Activated CD8-positive, alpha-beta memory T cell treated with anti-CD3 and anti-CD28 coated beads, Interleukin-2, amount 50 U/mL, for 1 hour (primary cell): ENCODE data around the gene GRN.
"Not testable (repeated sequence)": the region's sequence is repeated elsewhere in the genome, so short reads cannot be mapped to it uniquely, and the experiment has no call there.

Experiments
- DNase-seq: peaks from one replicate; pipeline ENCODE4 v3.0.0-alpha.2; 2020; ENCODE audit errors: extremely low read depth

The GRN gene

DNA sequence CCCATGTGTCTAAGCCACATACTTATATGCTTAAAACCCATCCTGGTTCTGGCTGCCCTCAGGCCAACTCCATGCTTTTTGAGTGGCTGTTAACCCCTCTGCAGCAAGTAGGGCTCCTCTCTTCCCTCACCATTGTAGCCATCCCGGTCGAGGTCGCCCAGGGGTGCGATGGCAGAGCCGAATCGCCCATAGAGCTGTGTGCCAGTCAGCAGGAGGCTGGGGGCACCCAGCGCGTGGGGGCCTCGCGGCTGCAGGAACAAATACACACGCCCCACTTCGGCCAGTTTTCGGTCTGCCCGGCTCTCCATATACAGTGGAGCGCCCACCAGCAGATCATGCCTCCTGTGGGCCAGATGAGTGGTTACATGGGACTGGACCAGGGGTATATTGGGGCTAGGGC, 38.3 kb downstream of the GRN start:
- no peak for DNase-seq

GRCh38 chr17:44383861-44384260, 38.8 kb downstream of the GRN start:
- no peak for DNase-seq

- no peak for DNase-seq
These were observed 39.2 kb downstream of the GRN start for GRCh38 chr17:44384281-44384822.

DNA sequence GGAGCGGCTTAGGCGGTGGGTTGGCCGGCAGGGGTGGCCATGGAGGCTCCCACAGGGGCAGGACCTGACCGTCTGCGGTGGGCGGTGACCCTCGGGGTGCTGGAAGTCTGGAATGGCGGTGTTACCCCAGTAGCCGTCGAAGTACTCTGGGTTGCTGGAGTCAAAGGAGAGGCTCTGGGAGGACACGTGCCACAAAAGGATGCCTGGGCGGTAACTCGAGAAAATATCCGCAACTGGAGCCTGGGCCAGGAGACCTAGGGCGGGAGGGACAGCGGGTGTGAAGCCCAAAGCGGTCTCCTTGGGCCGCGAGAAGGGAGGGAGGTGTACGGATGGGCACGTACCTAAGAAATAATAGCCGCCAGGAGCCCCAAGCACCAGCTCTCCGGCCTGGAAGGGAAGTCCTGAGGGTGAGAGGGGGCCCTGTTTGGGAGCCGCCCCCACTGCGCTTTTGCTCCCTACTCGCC, 39.8 kb downstream of the GRN start:
- no peak for DNase-seq

DNA sequence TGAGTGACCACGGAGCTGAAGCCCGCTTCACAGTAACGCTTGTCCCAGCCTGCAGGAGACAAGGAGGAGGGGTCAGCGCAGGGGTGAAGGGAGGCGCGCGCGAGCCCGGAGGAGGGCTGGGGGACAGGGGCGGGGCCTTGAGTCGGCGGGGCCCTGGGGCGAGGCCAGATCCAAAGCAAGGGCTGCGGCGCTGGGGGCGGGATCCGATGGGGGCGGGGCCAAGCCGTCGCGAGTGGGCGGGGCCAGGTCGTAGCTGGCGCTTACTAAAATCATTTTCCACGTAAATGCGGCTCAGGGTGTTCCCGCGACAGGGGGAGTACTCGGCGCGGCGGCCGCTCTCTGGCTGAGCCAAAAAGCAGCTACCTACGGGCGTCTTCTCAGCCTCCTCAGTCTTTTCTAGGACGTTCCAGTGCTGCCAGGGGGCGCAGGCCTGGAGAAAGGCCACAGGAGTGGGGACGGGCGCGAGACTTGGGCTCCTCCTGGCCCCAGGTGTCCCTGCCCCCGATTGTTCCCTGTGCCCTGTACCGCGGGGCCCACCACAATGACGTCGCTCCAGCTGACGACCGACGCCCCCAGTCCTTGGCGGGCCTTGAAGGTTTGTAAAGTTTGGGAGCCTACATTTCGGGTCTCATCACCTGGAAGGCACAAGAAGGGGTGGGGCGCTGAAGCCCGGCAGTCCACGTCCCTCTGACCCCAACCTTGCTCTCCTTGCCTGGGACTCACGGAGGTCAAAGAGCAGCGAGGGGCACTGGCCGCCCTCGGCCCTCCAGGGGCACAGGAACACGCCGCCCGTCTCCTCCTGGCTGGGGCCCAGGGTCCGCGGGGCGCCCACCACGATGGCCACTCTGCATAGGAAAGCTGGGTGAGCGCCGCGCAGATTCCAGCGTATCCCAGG, 40.4 kb downstream of the GRN start:
- peak; percentile 50 for DNase-seq

DNA sequence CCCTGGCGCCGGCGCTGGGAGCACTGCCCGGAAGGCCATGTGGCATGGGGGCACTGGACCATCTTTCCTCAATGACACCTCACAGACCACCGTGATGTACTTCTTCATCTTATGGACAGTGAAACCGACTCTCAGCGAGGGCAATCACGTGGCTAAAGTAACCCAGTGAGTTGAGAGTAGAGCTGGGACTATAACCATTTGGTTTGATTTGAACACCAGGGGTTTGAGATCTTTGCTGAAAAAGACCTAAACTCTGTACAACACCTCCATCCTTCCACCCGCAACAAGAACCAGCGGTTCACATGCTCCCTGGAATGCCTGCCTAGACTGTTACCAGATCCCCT, 41.1 kb downstream of the GRN start:
- DNase-seq = no peak

DNA sequence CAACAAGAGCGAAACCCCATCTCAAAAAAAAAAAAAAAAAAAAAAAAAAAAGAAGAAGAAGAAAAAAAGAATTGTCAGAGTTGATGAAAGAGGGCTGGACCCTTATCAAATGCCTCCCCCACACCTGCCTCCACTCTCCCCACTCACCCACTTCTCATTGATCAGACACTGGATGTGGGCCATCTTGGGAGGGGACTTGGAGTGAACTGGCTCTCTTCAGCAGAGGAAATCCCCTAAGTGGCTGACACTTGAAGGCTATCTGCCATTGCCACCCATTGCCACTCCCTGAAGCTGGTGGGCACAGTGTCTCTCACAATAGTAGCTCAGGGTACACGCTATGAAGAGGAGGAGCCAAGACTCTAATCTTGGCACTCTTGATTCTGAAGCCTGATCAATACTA, 42.7 kb downstream of the GRN start:
- no peak for DNase-seq

DNA sequence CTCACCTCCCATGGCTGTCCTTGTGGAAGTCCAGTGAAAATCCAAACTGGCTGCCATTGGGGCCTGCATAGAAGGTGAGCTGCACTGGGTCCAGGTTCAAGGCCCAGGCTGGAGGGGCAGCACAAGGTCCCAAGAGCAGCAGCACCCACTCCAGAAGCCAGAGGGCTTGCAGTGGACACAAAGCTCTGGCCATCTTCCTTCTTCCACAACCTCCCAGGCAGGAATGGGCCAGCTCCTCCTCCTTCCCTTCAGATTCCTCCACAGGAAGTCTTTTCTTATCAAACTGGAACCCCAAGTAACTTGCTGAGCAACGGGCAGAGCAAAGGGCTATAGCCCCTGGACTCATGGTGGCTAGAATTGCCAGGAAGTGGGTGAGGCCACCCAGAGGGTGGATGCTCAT, 44.2 kb downstream of the GRN start, which contains the start of gene ITGA2B:
ITGA2B (minus strand) TSS at position 369 of the 400 bp plus-strand sequence; CDS start at position 193, 176 bp downstream.
- no peak for DNase-seq

- DNase-seq = no peak
These were observed 44.7 kb downstream of the GRN start for GRCh38 chr17:44389723-44390202.

- DNase-seq = no peak
These were observed 45.3 kb downstream of the GRN start for GRCh38 chr17:44390250-44390870.

DNA sequence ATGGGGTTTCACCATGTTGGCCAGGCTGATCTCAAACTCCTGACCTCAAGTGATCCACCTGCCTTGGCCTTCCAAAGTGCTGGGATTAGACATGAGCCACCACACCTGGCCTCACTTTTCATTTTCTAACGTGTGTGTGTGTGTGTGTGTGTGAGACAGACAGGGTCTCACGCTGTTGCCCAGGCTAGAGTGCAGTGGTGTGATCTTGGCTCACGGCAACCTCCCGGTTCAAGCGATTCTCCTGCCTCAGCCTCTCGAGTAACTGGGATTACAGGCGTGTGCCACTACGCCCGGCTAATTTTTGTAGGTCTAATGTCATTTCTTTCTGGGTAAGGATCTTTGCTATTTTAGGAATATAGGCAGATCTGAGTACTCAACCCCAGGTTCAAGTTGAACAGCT, 49.0 kb downstream of the GRN start:
- DNase-seq = not testable (repeated sequence)

DNA sequence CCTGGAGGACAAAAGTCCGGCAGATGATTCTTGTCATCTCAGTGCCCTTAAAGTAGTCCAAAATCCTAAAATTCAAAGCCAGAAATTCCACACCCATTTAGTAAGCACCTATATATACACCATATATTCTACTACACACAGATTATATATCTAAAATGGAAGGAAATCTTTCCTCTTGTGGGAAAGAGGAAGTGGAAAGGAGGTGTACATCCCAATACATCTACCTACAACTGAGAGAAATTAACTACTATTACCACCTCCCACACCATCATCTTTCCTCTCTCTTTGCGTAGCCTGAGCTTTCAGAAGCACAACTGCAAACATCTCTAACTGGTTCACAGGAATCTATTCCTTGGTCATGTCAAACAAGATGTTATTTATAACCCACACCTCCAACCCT, 49.7 kb downstream of the GRN start:
- DNase-seq = no peak

DNA sequence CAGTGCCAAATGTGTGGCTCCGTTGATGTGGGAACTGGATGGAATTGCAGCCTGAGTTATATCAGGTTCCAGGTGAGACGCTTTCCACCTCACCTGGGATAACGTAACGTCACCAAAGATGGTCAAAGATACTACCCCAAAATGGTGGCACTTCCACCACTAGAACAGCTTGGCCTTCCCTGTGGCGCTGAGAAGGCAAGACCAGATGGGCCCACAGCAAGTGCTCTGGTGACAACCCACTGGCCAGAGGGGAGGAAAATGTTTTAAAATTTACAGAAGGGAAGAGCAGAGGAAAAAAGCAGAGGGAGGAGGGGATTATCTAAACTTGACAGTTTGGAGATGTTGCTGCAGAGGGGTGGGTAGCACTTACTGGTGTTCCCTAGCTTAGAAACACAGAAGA, 51.8 kb downstream of the GRN start:
- no peak for DNase-seq

DNA sequence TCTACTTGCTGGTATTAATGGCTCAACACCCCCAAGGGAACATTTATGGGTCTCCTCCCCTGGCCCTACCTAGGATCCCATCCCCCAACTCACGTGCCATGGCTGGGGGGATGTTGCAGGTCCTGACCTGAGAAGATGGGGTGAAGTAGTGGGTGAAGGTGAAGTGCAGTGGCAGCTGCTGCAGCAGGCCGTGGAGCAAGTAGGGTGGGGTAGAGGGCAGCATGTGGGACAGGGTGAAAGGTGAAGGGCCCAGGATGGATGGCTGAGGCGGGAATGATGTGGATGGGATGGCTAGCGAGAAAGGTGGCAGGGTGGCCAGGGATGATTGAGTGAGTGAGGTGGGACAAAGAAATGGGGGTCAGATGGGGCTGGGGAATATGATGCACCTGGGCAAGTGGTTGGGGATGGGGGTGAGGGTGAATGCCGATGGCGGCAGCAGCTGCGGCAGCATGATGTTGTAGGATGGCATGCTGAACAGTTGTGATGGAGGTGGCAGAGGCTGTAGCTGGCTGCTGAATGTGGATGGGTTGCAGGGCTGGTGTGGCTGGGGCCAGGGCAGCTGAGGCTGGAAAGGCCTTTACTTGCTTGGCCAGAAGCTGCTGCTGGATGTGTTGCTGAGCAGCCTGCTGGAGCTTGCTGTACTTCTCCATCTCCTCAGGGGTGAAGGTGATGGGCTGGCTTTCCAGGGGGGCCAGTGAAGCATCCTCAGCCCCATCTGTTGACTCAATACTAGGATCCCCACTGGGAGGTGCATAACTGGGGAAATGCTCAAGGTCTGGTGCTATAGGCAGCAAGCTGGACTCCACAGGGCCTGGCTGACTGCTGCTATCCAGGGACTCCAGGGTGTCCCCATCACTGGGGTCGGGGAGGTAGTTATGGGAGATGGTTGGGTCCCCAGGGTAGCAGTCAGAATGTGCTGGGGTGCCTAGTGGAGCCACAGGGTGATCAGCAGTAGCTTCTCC, 52.7 kb downstream of the GRN start:
- DNase-seq = no peak

GRCh38 chr17:44398692-44399691, 53.9 kb downstream of the GRN start:
- no peak for DNase-seq

DNA sequence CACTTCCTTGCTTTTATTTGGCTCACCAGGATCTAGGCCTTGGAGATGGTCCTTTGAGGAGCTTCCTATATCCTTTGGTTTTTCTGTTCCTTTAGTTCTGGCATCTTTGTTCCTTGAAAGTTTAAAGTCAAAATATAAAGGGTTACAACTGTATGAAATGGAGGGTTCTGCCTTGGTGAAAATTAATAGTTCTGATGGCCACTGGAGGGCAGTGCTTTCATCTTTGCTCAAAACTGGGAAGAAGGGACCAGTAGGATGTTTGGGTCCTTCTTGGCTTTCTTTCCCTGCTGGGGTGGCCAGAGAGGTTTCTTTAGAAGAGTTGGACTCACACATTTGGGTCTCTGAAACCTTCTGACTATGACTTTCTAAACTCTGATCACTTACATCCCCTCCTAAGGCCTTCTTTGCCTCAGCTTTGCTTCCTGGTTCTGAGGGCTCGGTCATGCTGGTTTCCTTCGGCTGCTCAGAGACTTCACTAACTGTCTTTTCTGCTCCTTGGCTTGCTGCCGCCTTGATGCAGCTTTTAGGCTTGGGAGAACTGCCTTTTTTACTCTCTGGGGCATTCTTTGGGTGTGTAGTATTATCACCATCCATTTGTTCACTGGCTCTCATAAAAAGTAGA, 55.2 kb downstream of the GRN start:
- DNase-seq = no peak
